GM12878 (cell line): Measurements from ENCODE around the gene NUP50. TPM values are rescaled to one million over a fixed set of nuclear protein-coding genes. Genes with fewer than 3 reads are reported as not detected.

Source experiments
- ATAC-seq: fragments of 200-7000 bp; cut with Tn5 transposase; 3 replicates; pipeline ENCODE4 v1.9.1; 2020; ENCODE audit warnings: mild to moderate bottlenecking, moderate library complexity
- BruUV-seq: library from RNA; stranded (reverse); fragments of 400-500 nt; replicated peaks from 2 replicates; lab custom pipeline; 2021; lab: Mats Ljungman, UMichigan
- CTCF ChIA-PET: fragments of 300-600 bp; sonication (Branson Sonifier 250); formaldehyde crosslinking; extraction: SDS; loops from one replicate; lab custom pipeline; 2021; ENCODE audit warnings: inconsistent platforms; lab: Yijun Ruan, JAX
- POLR2A ChIA-PET: fragments of 350-600 bp; formaldehyde crosslinking; extraction: SDS; loops from one replicate; lab custom pipeline; 2021; ENCODE audit warnings: inconsistent platforms; lab: Charles Lee
- RAD21 ChIA-PET: fragments of 300-600 bp; sonication (Branson Sonifier 250); formaldehyde crosslinking; loops from one replicate; lab custom pipeline; 2023; ENCODE audit warnings: antibody characterized with exemption; ENCODE audit not compliant: unreplicated experiment; lab: Charles Lee
- SMC1A ChIA-PET: fragments of 300-600 bp; sonication (Branson Sonifier 250); formaldehyde crosslinking; loops from one replicate; lab custom pipeline; 2023; ENCODE audit not compliant: unreplicated experiment, uncharacterized antibody; lab: Charles Lee
- DNase-seq: peaks from one replicate; pipeline ENCODE4 v3.0.0-alpha.2; 2011; ENCODE audit warnings: low read depth, low spot score
- FAIRE-seq: peaks from 3 replicates; lab custom pipeline; 2011; peaks lifted over from hg19 to GRCh38; lab: Jason Lieb, UNC
- H2AFZ ChIP-seq: 2 replicates; pipeline ENCODE4 v1.6.0; 2011; ENCODE audit warnings: low read depth, low read length, control low read depth; ENCODE audit not compliant: control insufficient read depth
- H3K27ac ChIP-seq: 2 replicates; pipeline ENCODE4 v1.5.1; 2011; ENCODE audit warnings: control low read depth; ENCODE audit not compliant: control insufficient read depth, insufficient read depth
- H3K27me3 ChIP-seq, 2 experiments: replicated peaks in 1 of 2; 2 replicates each; pipeline versions ENCODE4 v1.6.0 to v1.6.1; 2011; ENCODE audit warnings: low read length in 1 of 2; ENCODE audit not compliant: control insufficient read depth in 2 of 2, insufficient read depth in 2 of 2
- H3K36me3 ChIP-seq, 2 experiments: 2 replicates each; pipeline ENCODE4 v1.5.1; 2011; ENCODE audit warnings: low read length in 1 of 2; ENCODE audit not compliant: control insufficient read depth in 2 of 2, insufficient read depth in 2 of 2
- H3K4me1 ChIP-seq: 2 replicates; pipeline ENCODE4 v1.6.1; 2011; ENCODE audit warnings: mild to moderate bottlenecking, low read length, moderate library complexity, mixed read lengths; ENCODE audit not compliant: control insufficient read depth, insufficient read depth
- H3K4me2 ChIP-seq: 2 replicates; pipeline ENCODE4 v1.6.0; 2011; ENCODE audit warnings: control low read depth; ENCODE audit not compliant: control insufficient read depth, insufficient read depth
- H3K4me3 ChIP-seq: fragments of 200-600 bp; sonication (generic); 2 replicates; pipeline ENCODE4 v1.5.1; 2016
- H3K79me2 ChIP-seq: 2 replicates; pipeline ENCODE4 v1.6.0; 2011; ENCODE audit warnings: low read length; ENCODE audit not compliant: control insufficient read depth, insufficient read depth
- H3K9ac ChIP-seq: 2 replicates; pipeline ENCODE4 v1.8.0; 2011; ENCODE audit warnings: low read length, control low read depth, mixed read lengths; ENCODE audit not compliant: control insufficient read depth, insufficient read depth
- H3K9me3 ChIP-seq: replicated peaks from 3 replicates; pipeline ENCODE4 v1.5.1; 2011; ENCODE audit warnings: mild to moderate bottlenecking, low read length; ENCODE audit not compliant: control insufficient read depth, insufficient read depth
- H4K20me1 ChIP-seq: 2 replicates; pipeline ENCODE4 v1.6.0; 2011; ENCODE audit not compliant: control insufficient read depth, insufficient read depth
- POLR2A ChIP-seq: IDR thresholded peaks from 2 replicates; pipeline ENCODE4 v1.6.1; 2011; ENCODE audit warnings: low read depth, mild to moderate bottlenecking, low read length
- POLR2AphosphoS5 ChIP-seq: IDR thresholded peaks from 2 replicates; pipeline ENCODE4 v1.6.1; 2011; ENCODE audit warnings: mild to moderate bottlenecking, low read length, inconsistent platforms
- ZZZ3 ChIP-seq: IDR thresholded peaks from 2 replicates; pipeline ENCODE4 v1.6.1; 2011; ENCODE audit warnings: low read depth; ENCODE audit not compliant: control insufficient read depth, insufficient read length
- WGBS: methylation state at CpG from one replicate; pipeline ENCODE4 v1.1.6; 2016; ENCODE audit warnings: low lambda C conversion rate; ENCODE audit not compliant: insufficient replicate concordance, insufficient coverage; ENCODE audit errors: missing lambda C conversion rate; 5-methylcytosine and 5-hydroxymethylcytosine counted together
- in situ Hi-C: fragments of 300-500 bp; cut with MboI; formaldehyde crosslinking; loops from 9 replicates; pipeline ENCODE4 v1.14.3; 2018; ENCODE audit warnings: mixed read lengths
- intact Hi-C: fragments of 100-400 bp; cut with micrococcal nuclease; formaldehyde crosslinking; loops from one replicate; pipeline ENCODE4 v1.14.2; 2022; ENCODE audit not compliant: unreplicated experiment
- polyA plus RNA-seq, 11 experiments: library from polyadenylated mRNA; depleted of rRNA in 4 of 11; unstranded in 6 of 11; stranded (reverse) in 5 of 11; fragments of >200 nt; fragmentation: Nextera tagmentation in 4 of 11; fragmentation: Illumina TruSeq in 1 of 11; extraction: Ambion mirVana in 4 of 11; extraction: Trizol in 1 of 11; gene quantifications; 1 replicate in 1 of 11; 2 replicates in 10 of 11; pipeline versions ENCODE4 v1.2.1 to v1.2.3, GENCODE V29; 2011 to 2016; ENCODE audit warnings: inconsistent platforms in 2 of 11, missing spikeins in 2 of 11, low read depth in 1 of 11
- total RNA-seq, 4 experiments: library from RNA; depleted of rRNA in 3 of 4; stranded (reverse); fragments of >200 nt in 3 of 4; fragmentation: Illumina TruSeq in 1 of 4; extraction: Trizol in 1 of 4; gene quantifications; 2 replicates each; pipeline versions ENCODE4 v1.2.1 to v1.2.3, GENCODE V29; 2013 to 2021
- TF ChIP-seq, protein P1 (sequence below): fragments of 450-650 bp; IDR thresholded peaks from 2 replicates; pipeline ENCODE4 v1.6.1; 2018; ENCODE audit warnings: mild to moderate bottlenecking, low read depth, moderate library complexity; ENCODE audit not compliant: partially characterized antibody

The NUP50 gene
- total and polyA plus RNA-seq, 10 of the 15 experiments (the other 5 are each of a cell fraction or from before 2014, with no cell fraction given), result 36.8 to 125 (median 78.8) TPM

DNA sequence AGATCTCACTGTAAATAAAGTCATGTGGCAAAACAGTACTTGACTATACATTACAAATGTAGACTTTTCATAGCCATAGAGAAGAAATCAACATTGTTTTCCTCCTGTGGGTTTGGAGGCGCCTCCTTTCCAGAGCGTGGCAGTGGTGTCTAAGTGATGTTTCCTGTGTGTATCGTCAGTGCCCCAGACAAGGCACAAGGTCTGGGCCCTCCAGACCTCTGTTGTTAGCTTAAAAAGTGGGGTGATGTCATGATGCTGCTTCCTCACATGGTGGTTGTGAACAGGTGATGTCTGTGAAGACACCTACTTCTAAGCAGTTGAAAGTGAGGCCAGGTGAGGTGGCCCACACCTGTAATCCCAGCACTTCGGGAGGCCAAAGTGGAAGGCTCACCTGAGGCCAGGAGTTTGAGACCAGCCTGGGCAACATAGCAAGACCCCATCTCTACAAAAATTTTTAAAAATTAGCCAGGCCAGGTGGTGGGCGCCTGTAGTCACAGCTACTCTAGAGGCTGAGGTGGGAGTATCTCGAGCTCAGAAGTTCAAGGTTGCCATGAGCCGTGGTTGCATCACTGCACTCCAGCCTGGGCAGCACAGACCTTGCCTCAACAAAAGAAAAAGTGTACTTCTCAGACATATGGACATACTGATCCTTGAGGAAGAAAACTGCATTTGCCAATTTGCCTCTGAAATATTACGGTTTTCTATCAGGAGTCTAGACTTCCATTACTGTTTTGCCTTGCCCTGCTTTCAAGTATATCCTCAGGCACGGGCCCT lies 15.7 kb downstream of the NUP50 start:
- RAD21 ChIA-PET, result no interaction called here
- in situ Hi-C loops, result no loop called here
- WGBS, result 91% methylated on average over 9 of the region's 9 CpGs
- H3K27me3 ChIP-seq, result no peaks in the 10 kb centered on the region
- no peaks in the 10 kb centered on the region for H3K9me3 ChIP-seq
- no peaks in the 10 kb centered on the region; the same call in 1 of the 2 replicates for H4K20me1 ChIP-seq
- no peak overlapping the region for H3K27ac ChIP-seq
- DNase-seq, result no peak
- no peak for FAIRE-seq
- peaks cover 12% of the 10 kb centered on the region for H3K79me2 ChIP-seq
- H3K9ac ChIP-seq, result no peak overlapping the region
- peaks cover 20 to 57% of the 10 kb centered on the region in 2 experiments; a peak in 3 of 4 replicates for H3K36me3 ChIP-seq
- CTCF ChIA-PET, result interaction anchor here (1.0 to 1.8 kb wide), 2 partner anchors 14 to 133 kb away, joined by 3 to 5 read pairs; no protein-coding TSS in a partner anchor
- no peak overlapping the region for H3K4me2 ChIP-seq
- POLR2A ChIA-PET, result no interaction called here
- H3K4me1 ChIP-seq, result no peaks in the 10 kb centered on the region
- no peak for ATAC-seq
- intact Hi-C loops, result no loop called here
- H3K4me3 ChIP-seq, result no peak overlapping the region
- SMC1A ChIA-PET, result interaction anchor here (1.7 kb wide), 1 partner anchor 85 kb away, joined by 4 read pairs; no protein-coding TSS in a partner anchor
- no peak overlapping the region for H2AFZ ChIP-seq
- no peak for TF ChIP-seq POLR2AphosphoS5
- peak; percentile 51; the same call in 1 of the 2 replicates for TF ChIP-seq POLR2A
- no TSS peak for BruUV-seq

DNA sequence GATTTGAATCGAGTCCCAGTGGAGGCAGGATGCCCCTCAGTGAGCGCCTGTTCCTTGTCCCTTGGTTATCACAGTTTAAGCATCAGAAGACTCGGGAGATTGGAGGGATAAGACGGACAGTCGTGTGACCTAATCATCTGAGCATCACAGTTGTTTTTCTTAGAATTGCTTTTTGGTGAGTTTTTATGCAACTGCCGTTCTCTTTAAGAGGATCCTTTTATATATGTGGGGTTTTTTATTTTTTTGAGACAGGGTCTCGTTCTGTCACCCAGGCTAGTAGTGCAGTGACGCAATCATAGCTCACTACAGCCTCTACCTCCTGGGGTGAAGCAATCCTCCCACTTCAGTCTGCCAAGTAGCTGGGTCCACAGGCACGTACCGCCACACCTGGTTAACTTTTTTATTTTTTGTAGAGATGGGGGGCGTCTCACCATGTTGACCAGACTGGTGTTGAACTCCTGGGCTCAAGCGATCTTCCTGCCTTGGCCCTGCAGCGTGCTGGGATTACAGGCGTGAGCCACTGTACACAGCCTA lies 16.5 kb downstream of the NUP50 start:
- 0 out of 2 replicates have a peak, but pooled peaks have one; percentile 15 for TF ChIP-seq POLR2AphosphoS5
- TF ChIP-seq, protein P1, sequence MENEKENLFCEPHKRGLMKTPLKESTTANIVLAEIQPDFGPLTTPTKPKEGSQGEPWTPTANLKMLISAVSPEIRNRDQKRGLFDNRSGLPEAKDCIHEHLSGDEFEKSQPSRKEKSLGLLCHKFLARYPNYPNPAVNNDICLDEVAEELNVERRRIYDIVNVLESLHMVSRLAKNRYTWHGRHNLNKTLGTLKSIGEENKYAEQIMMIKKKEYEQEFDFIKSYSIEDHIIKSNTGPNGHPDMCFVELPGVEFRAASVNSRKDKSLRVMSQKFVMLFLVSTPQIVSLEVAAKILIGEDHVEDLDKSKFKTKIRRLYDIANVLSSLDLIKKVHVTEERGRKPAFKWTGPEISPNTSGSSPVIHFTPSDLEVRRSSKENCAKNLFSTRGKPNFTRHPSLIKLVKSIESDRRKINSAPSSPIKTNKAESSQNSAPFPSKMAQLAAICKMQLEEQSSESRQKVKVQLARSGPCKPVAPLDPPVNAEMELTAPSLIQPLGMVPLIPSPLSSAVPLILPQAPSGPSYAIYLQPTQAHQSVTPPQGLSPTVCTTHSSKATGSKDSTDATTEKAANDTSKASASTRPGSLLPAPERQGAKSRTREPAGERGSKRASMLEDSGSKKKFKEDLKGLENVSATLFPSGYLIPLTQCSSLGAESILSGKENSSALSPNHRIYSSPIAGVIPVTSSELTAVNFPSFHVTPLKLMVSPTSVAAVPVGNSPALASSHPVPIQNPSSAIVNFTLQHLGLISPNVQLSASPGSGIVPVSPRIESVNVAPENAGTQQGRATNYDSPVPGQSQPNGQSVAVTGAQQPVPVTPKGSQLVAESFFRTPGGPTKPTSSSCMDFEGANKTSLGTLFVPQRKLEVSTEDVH, result no peak
- TF ChIP-seq ZZZ3, result no peak
- TF ChIP-seq, all 136 proteins: peak for 1
- H3K4me2 ChIP-seq, result no peak overlapping the region
- ChIA-PET SMC1A (interaction anchor here (1.7 kb wide), 1 partner anchor 84 kb away, joined by 4 read pairs; no protein-coding TSS in a partner anchor), POLR2A (no interaction called here), CTCF (no interaction called here), RAD21 (no interaction called here)
- no TSS peak for BruUV-seq
- H3K27me3 ChIP-seq, result no peaks in the 10 kb centered on the region
- no peaks in the 10 kb centered on the region for H3K4me1 ChIP-seq
- H3K4me3 ChIP-seq, result no peak overlapping the region
- H3K79me2 ChIP-seq, result peaks cover 10% of the 10 kb centered on the region
- H3K9ac ChIP-seq, result no peak overlapping the region
- H3K36me3 ChIP-seq, result peaks cover 20 to 54% of the 10 kb centered on the region in 2 experiments; a peak in 3 of 4 replicates
- WGBS, result 91% methylated on average over 14 of the region's 14 CpGs
- no peaks in the 10 kb centered on the region for H3K9me3 ChIP-seq
- H3K27ac ChIP-seq, result no peak overlapping the region
- no peaks in the 10 kb centered on the region; the same call in 1 of the 2 replicates for H4K20me1 ChIP-seq
- in situ Hi-C loops, result no loop called here
- FAIRE-seq, result no peak
- no peak for DNase-seq
- intact Hi-C loops, result no loop called here
- H2AFZ ChIP-seq, result no peak overlapping the region
- ATAC-seq, result no peak
